ENCODE results near the gene CHL1. TPM values are rescaled to one million over a fixed set of nuclear protein-coding genes. Genes with fewer than 3 reads are reported as not detected.

The CHL1 gene
- total and polyA plus RNA-seq, 8 donors = 1.1 to 10.7 (median 2.2) TPM

GRCh38 chr3:352599-352998, 156.0 kb downstream of the CHL1 start:
- Histone ChIP-seq H3K9me3 (no peaks in the 10 kb centered on the region), H3K36me3 (no peaks in the 10 kb centered on the region), H3K27ac (no peak overlapping the region), H3K4me3 (no peak overlapping the region), H3K27me3 (no peaks in the 10 kb centered on the region), H3K4me1 (no peaks in the 10 kb centered on the region)
- ATAC-seq (no peak), DNase-seq (no peak)
- TF ChIP-seq, protein P1, sequence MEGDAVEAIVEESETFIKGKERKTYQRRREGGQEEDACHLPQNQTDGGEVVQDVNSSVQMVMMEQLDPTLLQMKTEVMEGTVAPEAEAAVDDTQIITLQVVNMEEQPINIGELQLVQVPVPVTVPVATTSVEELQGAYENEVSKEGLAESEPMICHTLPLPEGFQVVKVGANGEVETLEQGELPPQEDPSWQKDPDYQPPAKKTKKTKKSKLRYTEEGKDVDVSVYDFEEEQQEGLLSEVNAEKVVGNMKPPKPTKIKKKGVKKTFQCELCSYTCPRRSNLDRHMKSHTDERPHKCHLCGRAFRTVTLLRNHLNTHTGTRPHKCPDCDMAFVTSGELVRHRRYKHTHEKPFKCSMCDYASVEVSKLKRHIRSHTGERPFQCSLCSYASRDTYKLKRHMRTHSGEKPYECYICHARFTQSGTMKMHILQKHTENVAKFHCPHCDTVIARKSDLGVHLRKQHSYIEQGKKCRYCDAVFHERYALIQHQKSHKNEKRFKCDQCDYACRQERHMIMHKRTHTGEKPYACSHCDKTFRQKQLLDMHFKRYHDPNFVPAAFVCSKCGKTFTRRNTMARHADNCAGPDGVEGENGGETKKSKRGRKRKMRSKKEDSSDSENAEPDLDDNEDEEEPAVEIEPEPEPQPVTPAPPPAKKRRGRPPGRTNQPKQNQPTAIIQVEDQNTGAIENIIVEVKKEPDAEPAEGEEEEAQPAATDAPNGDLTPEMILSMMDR (IDR thresholded peaks at IDR 0.05) = no peak
- intact Hi-C loops (cut with DNase I) = no loop called here

- DNase-seq = no peak
- no peaks in the 10 kb centered on the region for H3K9me3 ChIP-seq
- H3K4me1 ChIP-seq = no peaks in the 10 kb centered on the region
- ATAC-seq = peak; percentile 64
- H3K27me3 ChIP-seq = no peaks in the 10 kb centered on the region
- TF ChIP-seq, protein P1 (IDR thresholded peaks at IDR 0.05) = no peak
- H3K4me3 ChIP-seq = no peak overlapping the region
- intact Hi-C loops (cut with DNase I) = no loop called here
- no peaks in the 10 kb centered on the region for H3K36me3 ChIP-seq
- H3K27ac ChIP-seq = no peak overlapping the region
Observed at GRCh38 chr3:353191-353739, 156.7 kb downstream of the CHL1 start.

- intact Hi-C loops (cut with DNase I) = no loop called here
- no peaks in the 10 kb centered on the region for H3K4me1 ChIP-seq
- ATAC-seq (peak; percentile 87), DNase-seq (peak in 2 of 4 donors; percentile 42 to 51)
- TF ChIP-seq, protein P1 (IDR thresholded peaks at IDR 0.05) = peak; percentile 49 to 57
- H3K27ac ChIP-seq = no peak overlapping the region
- no peak overlapping the region for H3K4me3 ChIP-seq
- H3K9me3 ChIP-seq = no peaks in the 10 kb centered on the region
- no peaks in the 10 kb centered on the region for H3K36me3 ChIP-seq
- no peaks in the 10 kb centered on the region for H3K27me3 ChIP-seq
Observed at GRCh38 chr3:354432-354831, 157.9 kb downstream of the CHL1 start.

- ATAC-seq (peak; percentile 30), DNase-seq (no peak)
- Histone ChIP-seq H3K27ac (no peak overlapping the region), H3K27me3 (no peaks in the 10 kb centered on the region), H3K4me3 (no peak overlapping the region), H3K4me1 (no peaks in the 10 kb centered on the region), H3K36me3 (no peaks in the 10 kb centered on the region), H3K9me3 (no peaks in the 10 kb centered on the region)
- intact Hi-C loops (cut with DNase I) = no loop called here
- TF ChIP-seq, protein P1 (IDR thresholded peaks at IDR 0.05) = no peak
Observed at GRCh38 chr3:355622-356021, 159.1 kb downstream of the CHL1 start.

GRCh38 chr3:356952-357351, 160.4 kb downstream of the CHL1 start:
- TF ChIP-seq, protein P1 (IDR thresholded peaks at IDR 0.05) = no peak
- H3K4me1 ChIP-seq = no peaks in the 10 kb centered on the region
- no peaks in the 10 kb centered on the region for H3K36me3 ChIP-seq
- H3K4me3 ChIP-seq = no peak overlapping the region
- intact Hi-C loops (cut with DNase I) = no loop called here
- no peaks in the 10 kb centered on the region for H3K9me3 ChIP-seq
- ATAC-seq (no peak), DNase-seq (no peak)
- no peak overlapping the region for H3K27ac ChIP-seq
- H3K27me3 ChIP-seq = no peaks in the 10 kb centered on the region
